GM18505 (cell line): ENCODE results near the gene TNFRSF9.

ENCODE experiments used
- ATAC-seq: cut with Tn5 transposase; IDR thresholded peaks from one replicate; pipeline ENCODE4 v1.9.1; 2021; ENCODE audit not compliant: unreplicated experiment
- POLR2A ChIP-seq: IDR thresholded peaks from 4 replicates; pipeline ENCODE4 v1.6.1; 2011; ENCODE audit warnings: borderline replicate concordance; ENCODE audit not compliant: insufficient read depth, insufficient read length; ENCODE audit errors: extremely low read depth

The TNFRSF9 gene

GRCh38 chr1:7940745-7941436 is at the start of gene TNFRSF9:
TNFRSF9 (minus strand) TSS chr1:7940839; CDS start chr1:7939994, 845 bp downstream.
- TF ChIP-seq POLR2A, result peak; percentile 18
- ATAC-seq, result no peak

GRCh38 chr1:7989762-7990428 is 49.3 kb upstream of the TNFRSF9 start:
- ATAC-seq, result no peak
- TF ChIP-seq POLR2A, result no peak

GRCh38 chr1:7988576-7988975 is 47.9 kb upstream of the TNFRSF9 start:
- no peak for TF ChIP-seq POLR2A
- no peak for ATAC-seq

- no peak for TF ChIP-seq POLR2A
- no peak for ATAC-seq
Observed at GRCh38 chr1:7987528-7987927, 46.9 kb upstream of the TNFRSF9 start.

- ATAC-seq, result no peak
- TF ChIP-seq POLR2A, result no peak
Observed at GRCh38 chr1:7985851-7986612, 45.4 kb upstream of the TNFRSF9 start.

- no peak for ATAC-seq
- TF ChIP-seq POLR2A, result no peak
Observed at GRCh38 chr1:7984811-7985210, 44.2 kb upstream of the TNFRSF9 start.

GRCh38 chr1:7983086-7983778 is 42.6 kb upstream of the TNFRSF9 start:
- ATAC-seq, result no peak
- TF ChIP-seq POLR2A, result no peak

GRCh38 chr1:7980984-7981383 is 40.3 kb upstream of the TNFRSF9 start:
- no peak for TF ChIP-seq POLR2A
- ATAC-seq, result no peak

- no peak for ATAC-seq
- TF ChIP-seq POLR2A, result no peak
Observed at GRCh38 chr1:7975212-7975865, 34.7 kb upstream of the TNFRSF9 start.

- ATAC-seq, result no peak
- no peak for TF ChIP-seq POLR2A
Observed at GRCh38 chr1:7973086-7973485, 32.4 kb upstream of the TNFRSF9 start.

GRCh38 chr1:7972285-7972684 is 31.6 kb upstream of the TNFRSF9 start:
- TF ChIP-seq POLR2A, result no peak
- no peak for ATAC-seq

- no peak for TF ChIP-seq POLR2A
- no peak for ATAC-seq
Observed at GRCh38 chr1:7971024-7971423, 30.4 kb upstream of the TNFRSF9 start.

GRCh38 chr1:7970246-7970645 is 29.6 kb upstream of the TNFRSF9 start:
- TF ChIP-seq POLR2A, result no peak
- no peak for ATAC-seq
